ENCODE data around the gene JAG2. TPM values are rescaled to one million over a fixed set of nuclear protein-coding genes. Genes with fewer than 3 reads are reported as not detected.

JAG2 gene
- total RNA-seq, 1 experiment from 2014 or later: 43.7 TPM

DNA sequence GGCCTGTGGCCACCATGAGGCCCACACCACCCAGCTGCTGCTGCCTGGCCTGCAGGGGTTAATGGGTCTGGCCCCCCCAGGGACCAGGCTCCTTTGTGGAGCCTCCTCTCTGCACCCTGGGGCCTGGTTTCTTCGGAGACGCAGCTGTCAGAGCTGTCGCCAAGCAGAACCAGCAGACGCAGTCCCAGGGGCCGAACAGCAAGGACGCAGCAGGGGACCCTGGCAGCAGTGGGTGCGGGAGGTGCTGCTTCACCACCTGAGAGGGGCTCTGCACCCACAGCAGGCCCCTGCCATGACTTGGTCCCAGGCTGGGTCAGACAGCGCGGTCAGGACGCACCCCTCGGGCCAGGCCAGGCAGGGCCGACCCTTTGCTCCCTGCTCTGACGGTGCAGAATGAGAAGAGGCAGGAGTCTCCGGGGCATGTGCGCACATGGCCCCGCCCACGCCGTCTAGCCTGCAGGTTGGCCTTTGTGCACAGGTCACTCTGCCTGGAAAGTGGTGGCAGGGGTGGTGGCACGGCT is 30.5 kb downstream of the JAG2 start:
- peak; percentile 52; the same call in 1 of the 2 replicates for ATAC-seq
- TF ChIP-seq TCF7L2 (IDR thresholded peaks at IDR 0.05; ENCODE audit: low read depth, low read length) (no peak), REST (IDR thresholded peaks at IDR 0.05; ENCODE audit: insufficient read depth in 1 of 2, low read depth in 2 of 2, low read length in 1 of 2) (no peak), SIN3A (IDR thresholded peaks at IDR 0.05; ENCODE audit: borderline replicate concordance, insufficient read depth, low read depth, low read length) (no peak), POLR2AphosphoS5 (IDR thresholded peaks at IDR 0.05; ENCODE audit: low read depth, low read length) (no peak)
- TF ChIP-seq, protein P1, sequence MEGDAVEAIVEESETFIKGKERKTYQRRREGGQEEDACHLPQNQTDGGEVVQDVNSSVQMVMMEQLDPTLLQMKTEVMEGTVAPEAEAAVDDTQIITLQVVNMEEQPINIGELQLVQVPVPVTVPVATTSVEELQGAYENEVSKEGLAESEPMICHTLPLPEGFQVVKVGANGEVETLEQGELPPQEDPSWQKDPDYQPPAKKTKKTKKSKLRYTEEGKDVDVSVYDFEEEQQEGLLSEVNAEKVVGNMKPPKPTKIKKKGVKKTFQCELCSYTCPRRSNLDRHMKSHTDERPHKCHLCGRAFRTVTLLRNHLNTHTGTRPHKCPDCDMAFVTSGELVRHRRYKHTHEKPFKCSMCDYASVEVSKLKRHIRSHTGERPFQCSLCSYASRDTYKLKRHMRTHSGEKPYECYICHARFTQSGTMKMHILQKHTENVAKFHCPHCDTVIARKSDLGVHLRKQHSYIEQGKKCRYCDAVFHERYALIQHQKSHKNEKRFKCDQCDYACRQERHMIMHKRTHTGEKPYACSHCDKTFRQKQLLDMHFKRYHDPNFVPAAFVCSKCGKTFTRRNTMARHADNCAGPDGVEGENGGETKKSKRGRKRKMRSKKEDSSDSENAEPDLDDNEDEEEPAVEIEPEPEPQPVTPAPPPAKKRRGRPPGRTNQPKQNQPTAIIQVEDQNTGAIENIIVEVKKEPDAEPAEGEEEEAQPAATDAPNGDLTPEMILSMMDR (IDR thresholded peaks at IDR 0.05): no peak

DNA sequence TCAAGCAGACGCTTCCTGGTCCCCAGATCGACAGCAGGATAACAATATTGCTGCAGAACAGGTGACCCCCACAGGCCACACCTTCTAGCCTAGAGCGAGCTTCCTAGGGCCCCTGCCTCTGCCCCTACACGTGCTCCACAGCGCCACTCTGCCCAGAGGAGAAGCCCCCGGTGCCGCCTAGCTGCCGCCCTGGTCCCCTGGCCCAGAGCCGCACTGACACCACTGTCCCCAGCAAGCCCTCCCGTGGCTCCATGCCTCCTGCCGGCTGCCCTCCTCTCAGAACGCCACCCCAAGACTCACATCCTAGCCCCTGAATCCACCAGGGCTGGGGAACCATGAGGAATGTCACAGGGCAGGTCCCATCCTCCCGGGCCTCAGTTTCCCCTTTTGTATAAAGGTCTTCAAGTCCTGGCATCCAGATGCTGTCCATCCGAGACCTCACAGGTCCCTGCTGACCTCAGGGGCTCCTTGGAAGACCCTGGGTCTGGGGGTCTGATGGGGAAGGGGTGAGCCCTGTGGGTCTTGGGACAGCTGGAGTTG is 31.0 kb downstream of the JAG2 start:
- intact Hi-C loops (cut with micrococcal nuclease; ENCODE audit: unreplicated experiment) (no loop called here), in situ Hi-C loops (cut with HindIII; ENCODE audit: low pct_unique_long_range_greater_than_20kb, low sequenced_read_pairs) (no loop called here)
- TF ChIP-seq TCF7L2 (IDR thresholded peaks at IDR 0.05; ENCODE audit: low read depth, low read length) (no peak), SIN3A (IDR thresholded peaks at IDR 0.05; ENCODE audit: borderline replicate concordance, insufficient read depth, low read depth, low read length) (no peak), REST (IDR thresholded peaks at IDR 0.05; ENCODE audit: insufficient read depth in 1 of 2, low read depth in 2 of 2, low read length in 1 of 2) (no peak), POLR2AphosphoS5 (IDR thresholded peaks at IDR 0.05; ENCODE audit: low read depth, low read length) (no peak)
- TF ChIP-seq, protein P1 (IDR thresholded peaks at IDR 0.05): no peak
- no peak overlapping the region for H3K4me3 ChIP-seq (ENCODE audit: low read depth in 2 of 2, low read length in 2 of 2)
- ChIA-PET CTCF (no interaction called here), POLR2A (no interaction called here)
- ATAC-seq: no peak
- H3K27me3 ChIP-seq (ENCODE audit: control insufficient read depth, insufficient read depth, low read length): no peaks in the 10 kb centered on the region
- H3K4me1 ChIP-seq (ENCODE audit: control insufficient read depth, insufficient read depth, low read length): no peaks in the 10 kb centered on the region
- H3K36me3 ChIP-seq (ENCODE audit: control insufficient read depth, insufficient read depth, low read length): no peaks in the 10 kb centered on the region
- no TSS peak for BruUV-seq (replicated peaks)
- H3K27ac ChIP-seq (ENCODE audit: low read length): no peak overlapping the region
- no peak for DNase-seq (ENCODE audit: low read depth, low spot score)
- H3K9me3 ChIP-seq (ENCODE audit: control insufficient read depth, insufficient read depth, low read depth, low read length): no peaks in the 10 kb centered on the region

More for the DNA sequence above, 30.5 kb downstream of the JAG2 start:
- Histone ChIP-seq H3K27ac (ENCODE audit: low read length) (no peak overlapping the region), H3K9me3 (ENCODE audit: control insufficient read depth, insufficient read depth, low read depth, low read length) (no peaks in the 10 kb centered on the region), H3K36me3 (ENCODE audit: control insufficient read depth, insufficient read depth, low read length) (no peaks in the 10 kb centered on the region), H3K4me3 (ENCODE audit: low read depth in 2 of 2, low read length in 2 of 2) (no peak overlapping the region), H3K27me3 (ENCODE audit: control insufficient read depth, insufficient read depth, low read length) (no peaks in the 10 kb centered on the region), H3K4me1 (ENCODE audit: control insufficient read depth, insufficient read depth, low read length) (no peaks in the 10 kb centered on the region)
- CTCF ChIA-PET: no interaction called here
- in situ Hi-C loops (cut with HindIII; ENCODE audit: low pct_unique_long_range_greater_than_20kb, low sequenced_read_pairs): no loop called here
- intact Hi-C loops (cut with micrococcal nuclease; ENCODE audit: unreplicated experiment): no loop called here
- POLR2A ChIA-PET: no interaction called here
- no TSS peak for BruUV-seq (replicated peaks)
- DNase-seq (ENCODE audit: low read depth, low spot score): no peak

All from Panc1 (cell line).